Prostate gland (tissue), 2 donors: ENCODE measurements around the gene CELF2. TPM values are rescaled to one million over a fixed set of nuclear protein-coding genes. Genes with fewer than 3 reads are reported as not detected.

Source experiments
- DNase-seq: peaks from one replicate; pipeline ENCODE4 v3.0.0-alpha.2; 2019; ENCODE audit warnings: low spot score
- H3K27ac ChIP-seq, 2 donors: fragments of 200-600 bp; sonication (generic); 2 replicates each; pipeline ENCODE4 v1.5.1; 2017 to 2019
- H3K27me3 ChIP-seq: fragments of 200-600 bp; sonication (generic); replicated peaks from 2 replicates; pipeline ENCODE4 v1.5.1; 2019; ENCODE audit not compliant: insufficient read depth
- H3K36me3 ChIP-seq, 2 donors: fragments of 200-600 bp; sonication (generic); 1 replicate in 1 of 2; 2 replicates in 1 of 2; pipeline versions ENCODE4 v1.5.1 to v1.8.1; 2017 to 2019
- H3K4me1 ChIP-seq: fragments of 200-600 bp; sonication (generic); replicated peaks from 2 replicates; pipeline ENCODE4 v1.5.1; 2019
- H3K4me3 ChIP-seq, 2 donors: fragments of 200-600 bp; sonication (generic); 2 replicates each; pipeline ENCODE4 v1.5.1; 2017 to 2019
- H3K9me3 ChIP-seq: fragments of 200-600 bp; sonication (generic); 2 replicates; pipeline ENCODE4 v1.5.1; 2017
- POLR2A ChIP-seq: fragments of 450-650 bp; IDR thresholded peaks from one replicate; pipeline ENCODE4 v1.6.1; 2016; ENCODE audit warnings: antibody characterized with exemption, mild to moderate bottlenecking
- POLR2AphosphoS5 ChIP-seq: sonication (generic); formaldehyde crosslinking; IDR thresholded peaks from one replicate; pipeline ENCODE4 v1.6.1; 2017; ENCODE audit warnings: antibody characterized with exemption
- WGBS: methylation state at CpG from one replicate; pipeline ENCODE4 v1.1.5; 2018; 5-methylcytosine and 5-hydroxymethylcytosine counted together
- intact Hi-C: fragments of 100-400 bp; cut with DNase I; formaldehyde crosslinking; loops from one replicate; pipeline ENCODE4 v1.14.2; 2022
- total RNA-seq, 2 donors: library from RNA; depleted of rRNA; stranded (reverse); fragments of >200 nt; gene quantifications; one replicate each; pipeline ENCODE4 v1.1.0, GENCODE V29; 2016
- TF ChIP-seq, protein P1 (sequence below), 4 experiments: fragments of 200-600 bp in 2 of 4; fragments of 450-650 bp in 2 of 4; sonication (generic) in 2 of 4; IDR thresholded peaks; 1 replicate in 3 of 4; 2 replicates in 1 of 4; pipeline ENCODE4 v1.5.1; 2016 to 2019; ENCODE audit warnings: antibody characterized with exemption in 4 of 4, mild to moderate bottlenecking in 2 of 4, moderate library complexity in 2 of 4

CELF2 gene
- total RNA-seq, 2 donors from 2014 or later: 19.2 to 43.2 TPM

GRCh38 chr10:11177381-11177780, 159.7 kb downstream of the CELF2 start:
- Histone ChIP-seq H3K27ac (no peak overlapping the region), H3K4me1 (no peaks in the 10 kb centered on the region), H3K36me3 (no peaks in the 10 kb centered on the region)

GRCh38 chr10:11177926-11178471, 160.3 kb downstream of the CELF2 start:
- 91% methylated on average over 18 of the region's 18 CpGs for WGBS
- TF ChIP-seq POLR2A: no peak
- TF ChIP-seq, protein P1, sequence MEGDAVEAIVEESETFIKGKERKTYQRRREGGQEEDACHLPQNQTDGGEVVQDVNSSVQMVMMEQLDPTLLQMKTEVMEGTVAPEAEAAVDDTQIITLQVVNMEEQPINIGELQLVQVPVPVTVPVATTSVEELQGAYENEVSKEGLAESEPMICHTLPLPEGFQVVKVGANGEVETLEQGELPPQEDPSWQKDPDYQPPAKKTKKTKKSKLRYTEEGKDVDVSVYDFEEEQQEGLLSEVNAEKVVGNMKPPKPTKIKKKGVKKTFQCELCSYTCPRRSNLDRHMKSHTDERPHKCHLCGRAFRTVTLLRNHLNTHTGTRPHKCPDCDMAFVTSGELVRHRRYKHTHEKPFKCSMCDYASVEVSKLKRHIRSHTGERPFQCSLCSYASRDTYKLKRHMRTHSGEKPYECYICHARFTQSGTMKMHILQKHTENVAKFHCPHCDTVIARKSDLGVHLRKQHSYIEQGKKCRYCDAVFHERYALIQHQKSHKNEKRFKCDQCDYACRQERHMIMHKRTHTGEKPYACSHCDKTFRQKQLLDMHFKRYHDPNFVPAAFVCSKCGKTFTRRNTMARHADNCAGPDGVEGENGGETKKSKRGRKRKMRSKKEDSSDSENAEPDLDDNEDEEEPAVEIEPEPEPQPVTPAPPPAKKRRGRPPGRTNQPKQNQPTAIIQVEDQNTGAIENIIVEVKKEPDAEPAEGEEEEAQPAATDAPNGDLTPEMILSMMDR (IDR thresholded peaks at IDR 0.05): no peak
- no peak for TF ChIP-seq POLR2AphosphoS5

More at GRCh38 chr10:11177381-11177780, 159.7 kb downstream of the CELF2 start:
- DNase-seq: no peak
- WGBS: 67% methylated on average over 1 of the region's 1 CpG
- Histone ChIP-seq H3K9me3 (no peaks in the 10 kb centered on the region), H3K4me3 (no peak overlapping the region), H3K27me3 (no peaks in the 10 kb centered on the region)
- no peak for TF ChIP-seq POLR2A
- TF ChIP-seq, protein P1 (IDR thresholded peaks at IDR 0.05): no peak
- no peak for TF ChIP-seq POLR2AphosphoS5
- intact Hi-C loops: no loop called here

GRCh38 chr10:11178606-11179515, 161.2 kb downstream of the CELF2 start:
- H3K4me1 ChIP-seq: no peaks in the 10 kb centered on the region
- no peaks in the 10 kb centered on the region for H3K9me3 ChIP-seq
- no peak for DNase-seq
- no peak overlapping the region for H3K27ac ChIP-seq
- intact Hi-C loops: no loop called here
- no peak for TF ChIP-seq POLR2A
- TF ChIP-seq, protein P1 (IDR thresholded peaks at IDR 0.05): no peak
- no peak for TF ChIP-seq POLR2AphosphoS5
- 76% methylated on average over 17 of the region's 17 CpGs for WGBS
- H3K4me3 ChIP-seq: no peak overlapping the region
- H3K27me3 ChIP-seq: no peaks in the 10 kb centered on the region
- H3K36me3 ChIP-seq: no peaks in the 10 kb centered on the region

More at GRCh38 chr10:11177926-11178471, 160.3 kb downstream of the CELF2 start:
- Histone ChIP-seq H3K27ac (no peak overlapping the region), H3K36me3 (no peaks in the 10 kb centered on the region), H3K4me3 (no peak overlapping the region), H3K9me3 (no peaks in the 10 kb centered on the region), H3K27me3 (no peaks in the 10 kb centered on the region), H3K4me1 (no peaks in the 10 kb centered on the region)
- no peak for DNase-seq
- intact Hi-C loops: no loop called here

- Histone ChIP-seq H3K27me3 (no peaks in the 10 kb centered on the region), H3K4me1 (no peaks in the 10 kb centered on the region), H3K9me3 (no peaks in the 10 kb centered on the region), H3K27ac (no peak overlapping the region), H3K4me3 (no peak overlapping the region), H3K36me3 (no peaks in the 10 kb centered on the region)
- no peak for DNase-seq
- intact Hi-C loops: no loop called here
- 75% methylated on average over 6 of the region's 6 CpGs for WGBS
- TF ChIP-seq, protein P1 (IDR thresholded peaks at IDR 0.05): no peak
Measured at GRCh38 chr10:11179516-11180105, 161.9 kb downstream of the CELF2 start.
